K562 (cell line): ENCODE measurements around the gene ZSCAN22. TPM values are rescaled to one million over a fixed set of nuclear protein-coding genes. Genes with fewer than 3 reads are reported as not detected.

ENCODE experiments used
- CREB1 ChIP-seq, 2 experiments: sonication (generic) in 1 of 2; formaldehyde crosslinking in 1 of 2; IDR thresholded peaks; 2 replicates each; pipeline versions ENCODE4 v1.6.1 to v1.8.0; 2012 to 2022; ENCODE audit warnings: inconsistent platforms in 1 of 2, mild to moderate bottlenecking in 1 of 2, missing genetic modification reagents in 1 of 2, moderate library complexity in 1 of 2
- EGR1 ChIP-seq: fragments of 450-650 bp; conservative IDR thresholded peaks from 2 replicates; pipeline ENCODE4 v1.6.1; 2017; ENCODE audit warnings: mild to moderate bottlenecking
- FOXK2 ChIP-seq, 2 experiments: fragments of 450-650 bp; IDR thresholded peaks in 1 of 2; conservative IDR thresholded peaks in 1 of 2; 2 replicates each; pipeline ENCODE4 v1.6.1; 2016; ENCODE audit warnings: low read depth in 2 of 2, mild to moderate bottlenecking in 1 of 2
- HBP1 ChIP-seq: fragments of 450-650 bp; formaldehyde crosslinking; IDR thresholded peaks from 2 replicates; pipeline ENCODE4 v1.4.0; 2022; ENCODE audit warnings: missing genetic modification characterization
- HNRNPH1 ChIP-seq: fragments of 200-400 bp; formaldehyde crosslinking; optimal IDR thresholded peaks from 2 replicates; pipeline ENCODE3; 2017; ENCODE audit warnings: low read depth, mild to moderate bottlenecking, low read length, moderate library complexity
- KDM4B ChIP-seq, 2 experiments: fragments of 450-650 bp in 1 of 2; sonication (generic) in 1 of 2; IDR thresholded peaks; 2 replicates each; pipeline ENCODE4 v1.6.1; 2016 to 2017; ENCODE audit warnings: borderline replicate concordance in 2 of 2, antibody characterized with exemption in 1 of 2, low read depth in 1 of 2, mild to moderate bottlenecking in 1 of 2
- MNT ChIP-seq, 2 experiments: fragments of 450-650 bp; conservative IDR thresholded peaks; 2 replicates each; pipeline ENCODE4 v1.6.1; 2017; ENCODE audit warnings: mild to moderate bottlenecking in 2 of 2, moderate library complexity in 2 of 2
- MTA1 ChIP-seq: fragments of 450-650 bp; IDR thresholded peaks from 2 replicates; pipeline ENCODE4 v1.6.1; 2017; ENCODE audit warnings: borderline replicate concordance
- NONO ChIP-seq, 2 experiments: fragments of 200-400 bp in 1 of 2; fragments of 450-650 bp in 1 of 2; formaldehyde crosslinking in 1 of 2; IDR thresholded peaks; 2 replicates each; pipeline ENCODE4 v1.6.1; 2017; ENCODE audit warnings: low read depth in 2 of 2, mild to moderate bottlenecking in 2 of 2, moderate library complexity in 2 of 2, low read length in 1 of 2
- RBM17 ChIP-seq: fragments of 200-400 bp; formaldehyde crosslinking; IDR thresholded peaks from 2 replicates; pipeline ENCODE4 v1.6.1; 2017; ENCODE audit warnings: low read depth, mild to moderate bottlenecking, low read length, borderline replicate concordance
- SMAD1 ChIP-seq: fragments of 150-350 bp; IDR thresholded peaks from 2 replicates; pipeline ENCODE4 v1.6.1; 2014; ENCODE audit warnings: low read length, low read depth; ENCODE audit not compliant: partially characterized antibody
- SMAD3 ChIP-seq: fragments of 450-650 bp; formaldehyde crosslinking; conservative IDR thresholded peaks from 2 replicates; pipeline ENCODE4 v1.4.0; 2020; ENCODE audit warnings: mild to moderate bottlenecking
- STAG1 ChIP-seq: sonication (generic); formaldehyde crosslinking; IDR thresholded peaks from 2 replicates; pipeline ENCODE4 v1.5.0; 2020; ENCODE audit warnings: missing genetic modification reagents, borderline replicate concordance
- TAF1 ChIP-seq: IDR thresholded peaks from 2 replicates; pipeline ENCODE4 v1.6.1; 2011; ENCODE audit warnings: mild to moderate bottlenecking, low read length, moderate library complexity; ENCODE audit not compliant: insufficient read depth, control insufficient read depth, severe bottlenecking; ENCODE audit errors: extremely low read depth
- TFAM ChIP-seq: fragments of 250-450 bp; sonication (Bioruptor Pico); conservative IDR thresholded peaks from 2 replicates; pipeline ENCODE4 v1.5.0; 2021; ENCODE audit warnings: mild to moderate bottlenecking, moderate library complexity
- USF2 ChIP-seq: sonication (generic); formaldehyde crosslinking; IDR thresholded peaks from 2 replicates; pipeline ENCODE4 v1.5.0; 2020; ENCODE audit warnings: missing genetic modification reagents
- ZNF140 ChIP-seq: fragments of 250-450 bp; sonication (Bioruptor Pico); IDR thresholded peaks from 2 replicates; pipeline ENCODE4 v1.8.0; 2021; ENCODE audit warnings: moderate library complexity, mild to moderate bottlenecking, inconsistent platforms
- ZNF232 ChIP-seq: sonication (generic); formaldehyde crosslinking; IDR thresholded peaks from 2 replicates; pipeline ENCODE4 v1.8.0; 2022; ENCODE audit warnings: mild to moderate bottlenecking, missing genetic modification reagents
- ZNF282 ChIP-seq: sonication (generic); formaldehyde crosslinking; IDR thresholded peaks from 2 replicates; pipeline ENCODE4 v1.8.1; 2023; ENCODE audit warnings: missing genetic modification reagents
- ZNF431 ChIP-seq: sonication (generic); formaldehyde crosslinking; IDR thresholded peaks from 2 replicates; pipeline ENCODE4 v1.8.0; 2022; ENCODE audit warnings: mild to moderate bottlenecking, missing genetic modification reagents
- ZNF507 ChIP-seq: conservative IDR thresholded peaks from 2 replicates; pipeline ENCODE4 v1.6.1; 2017; ENCODE audit warnings: missing genetic modification characterization, missing compliant biosample characterization
- ZNF699 ChIP-seq: fragments of 250-450 bp; sonication (Bioruptor Pico); IDR thresholded peaks from 2 replicates; pipeline ENCODE4 v1.8.0; 2021; ENCODE audit warnings: mild to moderate bottlenecking, moderate library complexity; ENCODE audit not compliant: insufficient replicate concordance
- polyA plus RNA-seq, 8 experiments: library from polyadenylated mRNA; depleted of rRNA in 4 of 8; stranded (reverse) in 5 of 8; unstranded in 3 of 8; fragments of >200 nt; fragmentation: Nextera tagmentation in 2 of 8; fragmentation: Illumina TruSeq in 1 of 8; extraction: Ambion mirVana in 2 of 8; extraction: Trizol in 1 of 8; gene quantifications; 2 replicates each; pipeline versions ENCODE4 v1.2.1 to v1.2.3, GENCODE V29; 2011 to 2014; ENCODE audit warnings: inconsistent platforms in 1 of 8, missing spikeins in 1 of 8
- total RNA-seq, 7 experiments: library from RNA; depleted of rRNA in 6 of 7; stranded (reverse); fragments of >200 nt in 6 of 7; fragmentation: Illumina TruSeq in 2 of 7; extraction: Trizol in 2 of 7; gene quantifications; 2 replicates each; pipeline versions ENCODE4 v1.2.1 to v1.2.3, GENCODE V29; 2011 to 2021; ENCODE audit warnings: low replicate concordance in 1 of 7

The ZSCAN22 gene
- total and polyA plus RNA-seq, 9 of the 15 experiments (the other 6 are each of a cell fraction or from before 2014, with no cell fraction given), result 0.98 to 5.3 (median 3.0) TPM

GRCh38 chr19:58346961-58347929 lies 20.5 kb downstream of the ZSCAN22 start (continued):
- TF ChIP-seq EGR1 (no peak), KDM4B (IDR thresholded peaks at IDR 0.05; ENCODE audit: borderline replicate concordance in 2 of 2, low read depth in 1 of 2) (no peak), SMAD1 (no peak), TAF1 (no peak), ZNF282 (0 out of 2 replicates have a peak, but pooled peaks have one; percentile 17), ZNF507 (tag) (no peak), RBM17 (no peak), HBP1 (CRISPR knock-in tag) (no peak), CREB1 (IDR thresholded peaks at IDR 0.05) (no peak), CREB1 (CRISPR knock-in tag; IDR thresholded peaks at IDR 0.05) (no peak; the same call in 1 of the 2 replicates), MNT (conservative IDR thresholded peaks at IDR 0.05) (0 out of 4 replicates have a peak, but pooled peaks of 1 of the 2 experiments have one; percentile 22), USF2 (no peak), ZNF232 (no peak), STAG1 (CRISPR knock-in tag) (no peak), SMAD3 (CRISPR knock-in tag) (no peak), ZNF140 (CRISPR knock-in tag) (no peak), MTA1 (no peak), HNRNPH1 (no peak), TFAM (no peak), NONO (IDR thresholded peaks at IDR 0.05; ENCODE audit: low read depth in 2 of 2, low read length in 1 of 2) (no peak), ZNF431 (CRISPR knock-in tag) (no peak), FOXK2 (conservative IDR thresholded peaks at IDR 0.05 in 1 of 2, IDR thresholded peaks at IDR 0.05 in 1 of 2; ENCODE audit: low read depth in 2 of 2) (no peak), ZNF699 (no peak)
